ENCODE measurements around the gene IRF2BP2.

The IRF2BP2 gene

DNA sequence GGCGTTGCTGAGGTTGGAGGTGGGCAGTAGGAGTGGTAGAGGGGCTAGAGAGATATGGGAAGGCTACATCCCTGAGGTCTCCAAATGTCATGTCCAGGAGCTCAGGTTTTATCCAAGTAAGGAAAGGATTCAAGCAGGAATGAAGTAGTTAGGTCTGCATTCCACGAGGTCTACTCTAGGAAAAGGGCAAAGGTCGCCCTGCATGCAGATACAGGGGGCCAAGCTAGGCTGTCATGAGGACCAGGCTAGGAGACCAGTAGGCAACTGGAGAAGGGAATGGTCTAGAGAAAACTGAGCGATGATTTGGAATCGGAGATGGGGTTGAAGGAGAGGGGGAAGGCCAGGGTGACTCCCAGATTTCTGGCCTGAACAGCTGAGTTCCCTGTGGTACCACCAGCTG lies 48.7 kb downstream of the IRF2BP2 start:
- Histone ChIP-seq H3K4me3 (ENCODE audit: low read depth, low read length) (no peak overlapping the region), H3K9me3 (no peaks in the 10 kb centered on the region), H3K36me3 (no peaks in the 10 kb centered on the region), H3K4me1 (peaks cover 30% of the 10 kb centered on the region), H3K27me3 (no peaks in the 10 kb centered on the region)
- TF ChIP-seq, protein P1, sequence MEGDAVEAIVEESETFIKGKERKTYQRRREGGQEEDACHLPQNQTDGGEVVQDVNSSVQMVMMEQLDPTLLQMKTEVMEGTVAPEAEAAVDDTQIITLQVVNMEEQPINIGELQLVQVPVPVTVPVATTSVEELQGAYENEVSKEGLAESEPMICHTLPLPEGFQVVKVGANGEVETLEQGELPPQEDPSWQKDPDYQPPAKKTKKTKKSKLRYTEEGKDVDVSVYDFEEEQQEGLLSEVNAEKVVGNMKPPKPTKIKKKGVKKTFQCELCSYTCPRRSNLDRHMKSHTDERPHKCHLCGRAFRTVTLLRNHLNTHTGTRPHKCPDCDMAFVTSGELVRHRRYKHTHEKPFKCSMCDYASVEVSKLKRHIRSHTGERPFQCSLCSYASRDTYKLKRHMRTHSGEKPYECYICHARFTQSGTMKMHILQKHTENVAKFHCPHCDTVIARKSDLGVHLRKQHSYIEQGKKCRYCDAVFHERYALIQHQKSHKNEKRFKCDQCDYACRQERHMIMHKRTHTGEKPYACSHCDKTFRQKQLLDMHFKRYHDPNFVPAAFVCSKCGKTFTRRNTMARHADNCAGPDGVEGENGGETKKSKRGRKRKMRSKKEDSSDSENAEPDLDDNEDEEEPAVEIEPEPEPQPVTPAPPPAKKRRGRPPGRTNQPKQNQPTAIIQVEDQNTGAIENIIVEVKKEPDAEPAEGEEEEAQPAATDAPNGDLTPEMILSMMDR (IDR thresholded peaks at IDR 0.05; ENCODE audit: low read depth, low read length): no peak
- no peak for DNase-seq

DNA sequence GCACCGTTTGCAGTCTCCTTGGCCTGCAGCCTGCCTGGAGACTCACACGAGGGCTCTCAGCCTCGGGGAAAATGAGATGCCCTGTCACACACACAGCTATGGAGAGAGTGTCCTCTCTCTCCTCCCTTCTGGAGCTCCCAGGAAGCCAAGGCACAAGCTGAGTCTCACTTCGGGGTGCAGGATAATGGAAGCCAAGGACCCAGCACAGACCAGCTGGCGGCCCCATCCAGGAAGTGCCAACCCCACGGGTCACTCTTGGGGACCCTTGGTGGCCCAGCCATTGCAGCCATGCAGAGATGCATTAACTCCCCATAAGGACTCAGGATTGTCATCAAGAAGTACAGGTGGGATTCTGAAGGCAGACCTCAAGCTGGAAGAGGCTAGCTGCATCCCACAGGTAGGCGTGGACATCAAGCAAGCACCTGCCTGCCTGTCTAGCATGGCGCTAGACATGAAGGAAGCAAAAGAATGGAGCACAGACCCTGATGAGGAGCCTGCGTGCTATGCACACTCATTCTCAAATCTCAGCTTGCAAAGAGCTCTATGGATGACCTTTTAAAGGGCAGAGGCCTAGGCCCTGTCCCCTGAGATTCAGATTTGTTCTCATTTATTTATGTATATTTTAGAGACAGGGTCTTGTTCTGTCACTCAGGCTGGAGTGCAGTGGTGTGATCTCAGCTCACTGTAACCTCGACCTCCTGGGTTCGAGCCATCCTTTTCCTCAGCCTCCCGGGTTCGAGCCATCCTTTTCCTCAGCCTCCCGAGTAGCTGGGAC lies 49.9 kb downstream of the IRF2BP2 start:
- Histone ChIP-seq H3K36me3 (no peaks in the 10 kb centered on the region), H3K4me3 (ENCODE audit: low read depth, low read length) (no peak overlapping the region), H3K9me3 (no peaks in the 10 kb centered on the region), H3K4me1 (peaks cover 36% of the 10 kb centered on the region), H3K27me3 (no peaks in the 10 kb centered on the region)
- DNase-seq: no peak
- TF ChIP-seq, protein P1 (IDR thresholded peaks at IDR 0.05; ENCODE audit: low read depth, low read length): no peak

DNA sequence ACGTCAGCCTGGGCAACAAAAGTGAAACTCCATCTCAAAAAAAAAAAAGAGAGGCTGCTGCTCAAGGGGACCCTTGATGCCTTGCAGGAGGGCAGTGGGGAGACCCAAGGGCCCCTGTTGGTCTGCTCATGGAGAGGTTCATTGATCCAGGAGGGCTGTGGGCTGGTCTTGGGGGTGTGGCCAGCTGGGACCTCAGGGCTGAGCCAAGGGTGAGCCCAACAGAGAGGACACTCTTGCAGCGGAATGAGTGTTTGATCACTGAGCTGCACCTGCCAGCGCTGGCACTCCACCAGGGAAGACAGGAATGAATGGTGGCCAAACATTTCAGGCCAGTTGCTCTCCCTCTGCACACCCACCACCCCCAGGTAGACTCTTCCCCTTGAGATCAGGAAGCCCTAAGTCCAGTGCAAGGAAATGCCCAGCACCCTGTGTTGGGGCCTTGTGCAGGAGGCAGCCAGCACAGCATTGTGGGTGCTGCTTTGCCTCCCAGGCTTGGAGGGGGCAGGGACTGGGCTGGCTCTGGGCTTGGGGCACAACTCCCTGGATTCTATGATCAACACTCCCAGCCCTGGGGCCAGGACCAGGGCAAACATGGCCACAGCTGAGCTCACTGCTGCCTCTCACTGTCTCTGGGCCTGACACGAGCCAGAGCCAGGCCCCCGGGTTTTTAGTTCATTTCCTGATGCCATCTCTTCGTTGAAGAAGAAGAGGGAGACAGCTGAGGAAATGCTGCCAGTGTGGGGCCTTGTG lies 50.7 kb downstream of the IRF2BP2 start:
- H3K27me3 ChIP-seq: no peaks in the 10 kb centered on the region
- peaks cover 38% of the 10 kb centered on the region for H3K4me1 ChIP-seq
- TF ChIP-seq, protein P1 (IDR thresholded peaks at IDR 0.05; ENCODE audit: low read depth, low read length): no peak
- H3K9me3 ChIP-seq: no peaks in the 10 kb centered on the region
- H3K4me3 ChIP-seq (ENCODE audit: low read depth, low read length): no peak overlapping the region
- DNase-seq: no peak
- no peaks in the 10 kb centered on the region for H3K36me3 ChIP-seq

DNA sequence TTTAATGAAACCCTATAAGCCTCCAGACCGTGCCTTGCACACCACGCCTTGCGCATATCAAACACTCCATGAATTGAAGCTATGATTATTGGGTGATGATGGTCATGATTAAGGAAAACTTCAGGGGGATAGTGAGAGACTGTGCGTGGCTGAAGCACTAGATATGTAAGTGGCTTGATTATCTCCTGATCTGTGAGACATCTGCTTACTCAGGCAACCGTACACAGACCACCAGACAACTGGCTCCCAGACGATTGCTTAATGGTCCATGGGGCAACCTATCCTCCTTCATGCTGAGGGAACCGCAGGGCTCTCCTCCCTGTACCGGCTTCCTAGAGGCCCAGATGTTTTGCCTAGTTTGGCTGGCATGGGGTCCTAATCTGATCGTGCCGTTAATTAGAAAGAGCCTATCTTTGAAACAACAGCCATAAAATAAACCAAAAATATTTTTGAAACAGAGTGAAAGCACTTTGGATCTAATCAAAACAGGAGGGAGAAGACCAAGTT lies 51.6 kb downstream of the IRF2BP2 start:
- no peak overlapping the region for H3K4me3 ChIP-seq (ENCODE audit: low read depth, low read length)
- TF ChIP-seq, protein P1 (IDR thresholded peaks at IDR 0.05; ENCODE audit: low read depth, low read length): no peak
- peak; percentile 62 for DNase-seq
- no peaks in the 10 kb centered on the region for H3K36me3 ChIP-seq
- H3K27me3 ChIP-seq: no peaks in the 10 kb centered on the region
- H3K4me1 ChIP-seq: peaks cover 38% of the 10 kb centered on the region
- H3K9me3 ChIP-seq: no peaks in the 10 kb centered on the region

DNA sequence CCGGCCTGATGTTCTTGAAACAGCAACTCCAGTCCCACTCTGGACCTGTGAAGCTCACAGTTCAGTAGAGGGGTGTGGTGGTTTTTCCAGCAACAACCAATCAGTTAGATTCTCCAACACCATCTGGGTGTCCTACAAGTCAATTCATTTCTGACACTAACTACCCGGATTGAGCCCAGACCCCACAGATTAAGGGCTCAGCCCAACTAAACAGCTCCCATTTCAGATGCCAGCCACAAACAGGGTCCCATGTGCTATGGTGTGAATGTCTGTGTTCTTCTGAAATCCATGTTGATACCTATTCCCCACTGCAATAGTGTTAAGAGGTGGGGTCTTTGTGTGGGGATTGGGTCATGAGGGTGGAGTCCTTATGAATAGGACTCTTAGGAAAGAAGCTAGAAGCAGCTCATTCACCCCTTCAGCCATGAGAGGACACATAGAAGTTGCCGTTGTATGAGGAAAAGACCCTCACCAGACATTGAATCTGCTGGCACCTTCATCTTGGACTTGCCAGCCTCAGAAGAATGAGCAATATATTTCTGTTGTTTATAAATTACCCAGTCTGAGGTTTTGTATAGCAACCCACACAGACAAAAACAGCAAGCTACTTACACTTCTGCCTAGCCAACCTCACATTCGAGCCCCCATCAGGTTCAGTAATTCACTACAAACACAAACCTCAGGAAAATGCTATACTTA lies 53.6 kb downstream of the IRF2BP2 start:
- TF ChIP-seq, protein P1 (IDR thresholded peaks at IDR 0.05; ENCODE audit: low read depth, low read length): no peak
- Histone ChIP-seq H3K27me3 (no peaks in the 10 kb centered on the region), H3K9me3 (no peaks in the 10 kb centered on the region), H3K4me1 (peaks cover 31% of the 10 kb centered on the region), H3K36me3 (no peaks in the 10 kb centered on the region), H3K4me3 (ENCODE audit: low read depth, low read length) (no peak overlapping the region)
- DNase-seq: no peak

Measured in BE2C (cell line).